HepG2 (cell line): ENCODE measurements around the gene S100A11. TPM values are rescaled to one million over a fixed set of nuclear protein-coding genes. Genes with fewer than 3 reads are reported as not detected.

ENCODE experiments used
- ATAC-seq: fragments of 200-7000 bp; cut with Tn5 transposase; 3 replicates; pipeline ENCODE4 v1.9.1; 2020; ENCODE audit warnings: mild to moderate bottlenecking, moderate library complexity
- BruUV-seq: library from RNA; stranded (reverse); fragments of 400-500 nt; replicated peaks from 2 replicates; lab custom pipeline; 2021; lab: Mats Ljungman, UMichigan
- CTCF ChIA-PET: fragments of 300-600 bp; formaldehyde crosslinking; extraction: SDS; loops from one replicate; lab custom pipeline; 2021; ENCODE audit warnings: low total read pairs, inconsistent platforms, low intra/inter-chr PET ratio; lab: Yijun Ruan, JAX
- POLR2A ChIA-PET: fragments of 350-600 bp; sonication (Branson Sonifier 250); formaldehyde crosslinking; loops from one replicate; lab custom pipeline; 2020; ENCODE audit warnings: antibody characterized with exemption, inconsistent platforms; lab: Yijun Ruan, JAX
- DNase-seq: peaks from one replicate; pipeline ENCODE4 v3.0.0-alpha.2; 2015; ENCODE audit warnings: low spot score
- FAIRE-seq: peaks from 3 replicates; lab custom pipeline; 2011; peaks lifted over from hg19 to GRCh38; lab: Jason Lieb, UNC
- H2AFZ ChIP-seq: one replicate; pipeline ENCODE4 v1.6.1; 2011; ENCODE audit warnings: low read length, inconsistent platforms
- H3K27ac ChIP-seq: fragments of 300-600 bp; 3 replicates; pipeline ENCODE4 v1.8.0; 2011; ENCODE audit warnings: mixed run types, mild to moderate bottlenecking, mixed read lengths, low read length, inconsistent platforms; ENCODE audit not compliant: insufficient read depth; ENCODE audit errors: extremely low read length
- H3K27me3 ChIP-seq, 2 experiments: fragments of 200-600 bp in 1 of 2; 2 replicates in 1 of 2; 3 replicates in 1 of 2; pipeline versions ENCODE4 v1.6.0 to v1.8.0; 2011; ENCODE audit warnings: low read length in 2 of 2, mild to moderate bottlenecking in 2 of 2, moderate library complexity in 2 of 2, inconsistent platforms in 1 of 2; ENCODE audit not compliant: insufficient read depth in 2 of 2, control insufficient read depth in 1 of 2
- H3K36me3 ChIP-seq, 2 experiments: fragments of 200-600 bp in 1 of 2; replicated peaks in 1 of 2; 2 replicates in 1 of 2; 3 replicates in 1 of 2; pipeline versions ENCODE4 v1.5.1 to v1.8.0; 2011; ENCODE audit warnings: low read length in 2 of 2, inconsistent platforms in 1 of 2; ENCODE audit not compliant: insufficient read depth in 2 of 2, control insufficient read depth in 1 of 2
- H3K4me1 ChIP-seq: 2 replicates; pipeline ENCODE4 v1.5.1; 2012; ENCODE audit warnings: low read length, inconsistent platforms; ENCODE audit not compliant: insufficient read depth
- H3K4me2 ChIP-seq: 2 replicates; pipeline ENCODE4 v1.6.0; 2011; ENCODE audit warnings: low read depth, low read length, inconsistent platforms
- H3K4me3 ChIP-seq, 3 experiments: fragments of 200-600 bp in 1 of 3; sonication (generic), shearing (Covaris generic) in 1 of 3; replicated peaks in 1 of 3; 2 replicates each; pipeline ENCODE4 v1.5.1; 2011 to 2016; ENCODE audit warnings: low read length in 3 of 3, inconsistent platforms in 2 of 3, low read depth in 2 of 3, mild to moderate bottlenecking in 2 of 3, control low read depth in 1 of 3, mixed read lengths in 1 of 3; ENCODE audit not compliant: insufficient read depth in 1 of 3
- H3K79me2 ChIP-seq: one replicate; pipeline ENCODE4 v1.6.1; 2011; ENCODE audit warnings: low read length, inconsistent platforms; ENCODE audit not compliant: insufficient read depth
- H3K9ac ChIP-seq: 2 replicates; pipeline ENCODE4 v1.6.0; 2011; ENCODE audit warnings: mild to moderate bottlenecking, low read depth, low read length, inconsistent platforms; ENCODE audit not compliant: insufficient read depth
- H3K9me3 ChIP-seq: 2 replicates; pipeline ENCODE4 v1.5.1; 2012; ENCODE audit warnings: mild to moderate bottlenecking, low read length
- H4K20me1 ChIP-seq: 2 replicates; pipeline ENCODE4 v1.6.0; 2011; ENCODE audit warnings: inconsistent platforms, mild to moderate bottlenecking, low read length, moderate library complexity; ENCODE audit not compliant: insufficient read depth
- ATF3 ChIP-seq: sonication (generic); formaldehyde crosslinking; IDR thresholded peaks from 2 replicates; pipeline ENCODE4 v1.4.0; 2020; ENCODE audit warnings: missing genetic modification reagents
- BCL3 ChIP-seq: sonication (generic); formaldehyde crosslinking; IDR thresholded peaks from 2 replicates; pipeline ENCODE4 v1.5.1; 2020; ENCODE audit warnings: mild to moderate bottlenecking, missing genetic modification reagents, moderate library complexity
- EED ChIP-seq: sonication (generic); formaldehyde crosslinking; IDR thresholded peaks from 2 replicates; pipeline ENCODE4 v1.5.0; 2020; ENCODE audit warnings: mild to moderate bottlenecking, missing genetic modification reagents
- HDAC1 ChIP-seq: sonication (generic); formaldehyde crosslinking; IDR thresholded peaks from 2 replicates; pipeline ENCODE4 v1.5.1; 2020; ENCODE audit warnings: mild to moderate bottlenecking, missing genetic modification reagents
- JUND ChIP-seq: sonication (generic); formaldehyde crosslinking; IDR thresholded peaks from 2 replicates; pipeline ENCODE4 v1.8.0; 2022; ENCODE audit warnings: mild to moderate bottlenecking, missing genetic modification reagents
- PLSCR1 ChIP-seq: sonication (generic); formaldehyde crosslinking; IDR thresholded peaks from 2 replicates; pipeline ENCODE4 v1.5.0; 2020; ENCODE audit warnings: missing genetic modification reagents, mild to moderate bottlenecking, borderline replicate concordance
- RBM39 ChIP-seq: fragments of 200-400 bp; formaldehyde crosslinking; IDR thresholded peaks from one replicate; pipeline ENCODE4 v1.6.1; 2018; ENCODE audit warnings: antibody characterized with exemption, mild to moderate bottlenecking, low read depth, low read length; ENCODE audit not compliant: poor library complexity, severe bottlenecking
- REPIN1 ChIP-seq: sonication (generic); formaldehyde crosslinking; IDR thresholded peaks from 2 replicates; pipeline ENCODE4 v1.8.0; 2022; ENCODE audit warnings: missing genetic modification reagents, low read depth, mild to moderate bottlenecking, borderline replicate concordance
- REXO4 ChIP-seq: sonication (generic); formaldehyde crosslinking; IDR thresholded peaks from 2 replicates; pipeline ENCODE4 v1.8.0; 2022; ENCODE audit warnings: missing genetic modification reagents, mild to moderate bottlenecking, borderline replicate concordance
- TBP ChIP-seq: sonication (generic); formaldehyde crosslinking; IDR thresholded peaks from 2 replicates; pipeline ENCODE4 v1.5.0; 2020; ENCODE audit warnings: missing genetic modification reagents
- ZFY ChIP-seq: sonication (generic); formaldehyde crosslinking; IDR thresholded peaks from 2 replicates; pipeline ENCODE4 v1.4.0; 2020; ENCODE audit warnings: missing genetic modification reagents
- ZNF33B ChIP-seq: sonication (generic); formaldehyde crosslinking; IDR thresholded peaks from 2 replicates; pipeline ENCODE4 v1.5.1; 2020; ENCODE audit warnings: mild to moderate bottlenecking, missing genetic modification reagents
- ZNF513 ChIP-seq: sonication (generic); formaldehyde crosslinking; conservative IDR thresholded peaks from 2 replicates; pipeline ENCODE4 v1.5.0; 2020; ENCODE audit warnings: missing genetic modification reagents
- ZNF552 ChIP-seq: sonication (generic); formaldehyde crosslinking; IDR thresholded peaks from 2 replicates; pipeline ENCODE4 v1.9.0; 2022; ENCODE audit warnings: missing genetic modification reagents, mild to moderate bottlenecking, borderline replicate concordance
- ZNF569 ChIP-seq: sonication (generic); formaldehyde crosslinking; IDR thresholded peaks from 2 replicates; pipeline ENCODE4 v1.5.0; 2020; ENCODE audit warnings: mild to moderate bottlenecking, missing genetic modification reagents, moderate library complexity, borderline replicate concordance
- ZNF605 ChIP-seq: sonication (generic); formaldehyde crosslinking; IDR thresholded peaks from 2 replicates; pipeline ENCODE4 v1.8.0; 2022; ENCODE audit warnings: mild to moderate bottlenecking, missing genetic modification reagents
- ZNF703 ChIP-seq: sonication (generic); formaldehyde crosslinking; IDR thresholded peaks from 2 replicates; pipeline ENCODE4 v1.5.1; 2020; ENCODE audit warnings: missing genetic modification reagents, mild to moderate bottlenecking, moderate library complexity, borderline replicate concordance
- WGBS: methylation state at CpG from one replicate; pipeline ENCODE4 v1.1.6; 2017; ENCODE audit warnings: low lambda C conversion rate; 5-methylcytosine and 5-hydroxymethylcytosine counted together
- in situ Hi-C: cut with HindIII; loops from 2 replicates; pipeline ENCODE4 v1.10.0; 2017; ENCODE audit warnings: low pct_unique_long_range_greater_than_20kb; ENCODE audit not compliant: extremely low pct_ligation_motif_present
- intact Hi-C: fragments of 100-400 bp; cut with micrococcal nuclease; formaldehyde crosslinking; loops from one replicate; pipeline ENCODE4 v1.10.0; 2022; ENCODE audit not compliant: unreplicated experiment
- polyA plus RNA-seq, 8 experiments: library from polyadenylated mRNA; depleted of rRNA in 3 of 8; stranded (reverse) in 7 of 8; unstranded in 1 of 8; fragments of >200 nt; fragmentation: Illumina TruSeq in 4 of 8; extraction: Trizol in 4 of 8; gene quantifications; 2 replicates each; pipeline versions ENCODE4 v1.2.1 to v1.2.3, GENCODE V29; 2011 to 2016; ENCODE audit warnings: low read depth in 4 of 8, missing spikeins in 1 of 8, mixed read lengths in 1 of 8; ENCODE audit not compliant: insufficient read depth in 1 of 8
- total RNA-seq, 5 experiments: library from RNA; depleted of rRNA; stranded (reverse); fragments of >200 nt; fragmentation: Illumina TruSeq; extraction: Trizol; gene quantifications; 2 replicates each; pipeline ENCODE4 v1.2.3, GENCODE V29; 2016; ENCODE audit warnings: low read depth in 1 of 5

S100A11 gene
- total and polyA plus RNA-seq, 2 of the 13 experiments (the other 11 are each of a cell fraction or from before 2014, with no cell fraction given) = 6.6 to 34.4 TPM

GRCh38 chr1:151993084-151993733, 43.6 kb downstream of the S100A11 start (continued):
- TF ChIP-seq ZNF513 (CRISPR knock-in tag) (no peak), RBM39 (no peak)
- TF ChIP-seq, all 625 proteins: peak for 25

- Histone ChIP-seq H3K4me2 (peak overlapping the region; percentile 94), H3K4me1 (peaks cover 69% of the 10 kb centered on the region), H3K9me3 (no peaks in the 10 kb centered on the region), H2AFZ (no peak overlapping the region), H3K9ac (peak overlapping the region; percentile 71), H4K20me1 (peaks cover 24% of the 10 kb centered on the region), H3K27me3 (no peaks in the 10 kb centered on the region; a peak in 1 of 5 replicates), H3K27ac (peak overlapping the region; percentile 50), H3K4me3 (peak overlapping the region; percentile 69 to 89 (median 81)), H3K79me2 (peaks cover 53% of the 10 kb centered on the region), H3K36me3 (peaks cover 3% of the 10 kb centered on the region in 2 experiments; a peak in 1 of 5 replicates)
- FAIRE-seq (peak; percentile 56), ATAC-seq (peak; percentile 70), DNase-seq (peak; percentile 73)
- ChIA-PET POLR2A (interaction anchor here (0.7 to 2.7 kb wide), 5 partner anchors 9 to 84 kb away, joined by 3 to 19 read pairs (median 4); partner anchors contain the start of genes S100A11 and THEM4), CTCF (no interaction called here)
- intact Hi-C loops (no loop called here), in situ Hi-C loops (no loop called here)
- 0% methylated on average over 10 of the region's 21 CpGs for WGBS
- TSS peak; percentile 51 for BruUV-seq
- TF ChIP-seq TBP (CRISPR knock-in tag) (no peak), JUND (peak; percentile 55; the same call in 1 of the 2 replicates), ZNF33B (no peak), ZNF605 (CRISPR knock-in tag) (no peak), BCL3 (CRISPR knock-in tag) (no peak), HDAC1 (CRISPR knock-in tag) (peak; percentile 27), ZNF703 (no peak), REPIN1 (no peak), ATF3 (CRISPR knock-in tag) (0 out of 2 replicates have a peak, but pooled peaks have one; percentile 9), EED (CRISPR knock-in tag) (no peak), ZNF569 (CRISPR knock-in tag) (no peak), PLSCR1 (CRISPR knock-in tag) (no peak), ZNF552 (CRISPR knock-in tag) (no peak), ZFY (peak; percentile 18; the same call in 1 of the 2 replicates), REXO4 (no peak)
Observed at GRCh38 chr1:151992303-151993083, 44.3 kb downstream of the S100A11 start.
